ENCODE data around the gene SALL3. TPM values are rescaled to one million over a fixed set of nuclear protein-coding genes. Genes with fewer than 3 reads are reported as not detected.

SALL3 gene
- total RNA-seq, 4 donors from 2014 or later: 0.12 TPM; not detected in 3

- DNase-seq (ENCODE audit: low spot score) (no peak), ATAC-seq (ENCODE audit: low FRiP score) (no peak)
- no peak for TF ChIP-seq CTCF (IDR thresholded peaks at IDR 0.05)
Observed at GRCh38 chr18:79005653-79006052, 26.0 kb downstream of the SALL3 start.

GRCh38 chr18:79006106-79006795 lies 26.6 kb downstream of the SALL3 start:
- ATAC-seq (ENCODE audit: low FRiP score): no peak
- DNase-seq (ENCODE audit: low spot score): no peak
- TF ChIP-seq CTCF (IDR thresholded peaks at IDR 0.05): no peak

- no peak for DNase-seq (ENCODE audit: low spot score)
Observed at GRCh38 chr18:79007440-79007839, 27.8 kb downstream of the SALL3 start.

GRCh38 chr18:79008356-79008940 lies 28.8 kb downstream of the SALL3 start:
- TF ChIP-seq CTCF (IDR thresholded peaks at IDR 0.05): no peak
- DNase-seq (ENCODE audit: low spot score): no peak
- ATAC-seq (ENCODE audit: low FRiP score): no peak

More at GRCh38 chr18:79007440-79007839, 27.8 kb downstream of the SALL3 start:
- no peak for ATAC-seq (ENCODE audit: low FRiP score)
- TF ChIP-seq CTCF (IDR thresholded peaks at IDR 0.05): no peak

- ATAC-seq (ENCODE audit: low FRiP score): no peak
- no peak for DNase-seq (ENCODE audit: low spot score)
- TF ChIP-seq CTCF (IDR thresholded peaks at IDR 0.05): no peak
Observed at GRCh38 chr18:79010802-79011201, 31.2 kb downstream of the SALL3 start.

- ATAC-seq (ENCODE audit: low FRiP score) (no peak), DNase-seq (ENCODE audit: low spot score) (no peak)
- TF ChIP-seq CTCF (IDR thresholded peaks at IDR 0.05): no peak
Observed at GRCh38 chr18:79011300-79011870, 31.8 kb downstream of the SALL3 start.

- TF ChIP-seq CTCF (IDR thresholded peaks at IDR 0.05): no peak
- ATAC-seq (ENCODE audit: low FRiP score): no peak
- no peak for DNase-seq (ENCODE audit: low spot score)
Observed at GRCh38 chr18:79013869-79014268, 34.3 kb downstream of the SALL3 start.

All from omental fat pad (tissue), 4 donors.